Measurements from ENCODE around the gene ZGRF1.
"Not testable (repeated sequence)": the region's sequence is repeated elsewhere in the genome, so short reads cannot be mapped to it uniquely, and the experiment has no call there.

Gene ZGRF1

GRCh38 chr4:112633477-112634235 lies 3.1 kb downstream of the ZGRF1 start:
- no peak for DNase-seq

- DNase-seq, result no peak
Measured at GRCh38 chr4:112626228-112626627, 10.5 kb downstream of the ZGRF1 start.

GRCh38 chr4:112616984-112617383 lies 19.7 kb downstream of the ZGRF1 start:
- no peak for DNase-seq

GRCh38 chr4:112612814-112613213 lies 23.9 kb downstream of the ZGRF1 start:
- not testable (repeated sequence) for DNase-seq

GRCh38 chr4:112604589-112604988 lies 32.1 kb downstream of the ZGRF1 start:
- DNase-seq, result peak; percentile 37

- DNase-seq, result no peak
Measured at GRCh38 chr4:112594993-112595392, 41.7 kb downstream of the ZGRF1 start.

- no peak for DNase-seq
Measured at GRCh38 chr4:112593438-112594133, 43.1 kb downstream of the ZGRF1 start.

GRCh38 chr4:112592717-112593116 lies 44.0 kb downstream of the ZGRF1 start:
- DNase-seq, result no peak

- DNase-seq, result no peak
Measured at GRCh38 chr4:112591593-112591992, 45.1 kb downstream of the ZGRF1 start.

- no peak for DNase-seq
Measured at GRCh38 chr4:112589206-112589605, 47.5 kb downstream of the ZGRF1 start.

- DNase-seq, result no peak
Measured at GRCh38 chr4:112585977-112586736, 50.6 kb downstream of the ZGRF1 start.

- DNase-seq, result no peak
Measured at GRCh38 chr4:112567536-112567935, 69.2 kb downstream of the ZGRF1 start.

- DNase-seq, result no peak
Measured at GRCh38 chr4:112564706-112565270, 71.9 kb downstream of the ZGRF1 start.

GRCh38 chr4:112563431-112564200 lies 73.1 kb downstream of the ZGRF1 start:
- DNase-seq, result no peak

- no peak for DNase-seq
Measured at GRCh38 chr4:112562254-112562879, 74.3 kb downstream of the ZGRF1 start.

GRCh38 chr4:112560084-112560483 lies 76.6 kb downstream of the ZGRF1 start:
- DNase-seq, result no peak

- no peak for DNase-seq
Measured at GRCh38 chr4:112559053-112559452, 77.7 kb downstream of the ZGRF1 start.

GRCh38 chr4:112557676-112558411 lies 78.9 kb downstream of the ZGRF1 start:
- no peak for DNase-seq

GRCh38 chr4:112554271-112554670 lies 82.4 kb downstream of the ZGRF1 start:
- DNase-seq, result not testable (repeated sequence)

- peak; percentile 37 for DNase-seq
Measured at GRCh38 chr4:112552668-112553067, 84.0 kb downstream of the ZGRF1 start.

- DNase-seq, result peak; percentile 27
Measured at GRCh38 chr4:112550728-112551127, 86.0 kb downstream of the ZGRF1 start.

All from amniotic stem cell (primary cell).